SU-DHL-6 (cell line): Measurements from ENCODE around the gene RAB6A.

Source experiments
- EZH2phosphoT487 ChIP-seq: fragments of 200-600 bp; sonication (generic), shearing (Covaris generic); conservative IDR thresholded peaks from 2 replicates; pipeline ENCODE4 v1.6.1; 2018; ENCODE audit warnings: mild to moderate bottlenecking, antibody characterized with exemption, low read length, moderate library complexity, mixed read lengths
- TF ChIP-seq, protein P1 (sequence below): fragments of 200-600 bp; sonication (generic); IDR thresholded peaks from one replicate; pipeline ENCODE4 v1.5.1; 2017; ENCODE audit warnings: antibody characterized with exemption, mild to moderate bottlenecking, low read length, moderate library complexity; ENCODE audit not compliant: insufficient read depth, poor library complexity, severe bottlenecking

DNA sequence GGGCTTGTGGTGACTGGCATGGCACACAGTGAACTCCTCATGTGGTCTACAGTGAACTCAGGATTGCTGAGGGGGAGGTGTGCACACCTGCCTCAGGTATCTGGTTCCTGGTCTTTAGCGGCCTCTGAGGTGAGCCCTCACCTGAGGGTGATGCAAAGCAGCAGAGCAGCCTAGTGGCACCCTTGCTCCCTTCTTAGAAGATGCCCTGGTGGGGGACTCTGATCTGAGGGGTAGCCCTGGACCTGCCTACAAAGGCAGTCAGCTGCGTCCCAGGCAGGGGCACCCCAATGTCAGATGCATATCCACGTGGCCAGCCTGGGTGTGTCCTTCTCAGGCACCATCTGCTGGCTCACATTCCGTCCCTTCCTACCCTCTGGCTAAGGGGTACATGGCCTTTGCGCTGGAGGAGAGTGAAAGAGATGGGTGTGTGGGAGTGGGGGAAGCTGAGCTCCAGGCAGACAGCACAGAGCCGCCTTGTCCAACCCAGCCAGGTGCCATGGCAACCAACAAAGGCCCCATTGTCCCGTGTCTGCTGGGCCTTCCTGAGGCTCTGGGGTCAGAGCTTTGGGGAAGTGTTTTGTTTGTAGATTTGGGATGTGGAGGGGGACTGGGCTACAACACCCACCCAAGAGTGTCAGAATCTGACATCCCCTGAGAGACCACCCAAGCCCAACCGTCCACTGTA lies 108.7 kb downstream of the RAB6A start:
- TF ChIP-seq, protein P1, sequence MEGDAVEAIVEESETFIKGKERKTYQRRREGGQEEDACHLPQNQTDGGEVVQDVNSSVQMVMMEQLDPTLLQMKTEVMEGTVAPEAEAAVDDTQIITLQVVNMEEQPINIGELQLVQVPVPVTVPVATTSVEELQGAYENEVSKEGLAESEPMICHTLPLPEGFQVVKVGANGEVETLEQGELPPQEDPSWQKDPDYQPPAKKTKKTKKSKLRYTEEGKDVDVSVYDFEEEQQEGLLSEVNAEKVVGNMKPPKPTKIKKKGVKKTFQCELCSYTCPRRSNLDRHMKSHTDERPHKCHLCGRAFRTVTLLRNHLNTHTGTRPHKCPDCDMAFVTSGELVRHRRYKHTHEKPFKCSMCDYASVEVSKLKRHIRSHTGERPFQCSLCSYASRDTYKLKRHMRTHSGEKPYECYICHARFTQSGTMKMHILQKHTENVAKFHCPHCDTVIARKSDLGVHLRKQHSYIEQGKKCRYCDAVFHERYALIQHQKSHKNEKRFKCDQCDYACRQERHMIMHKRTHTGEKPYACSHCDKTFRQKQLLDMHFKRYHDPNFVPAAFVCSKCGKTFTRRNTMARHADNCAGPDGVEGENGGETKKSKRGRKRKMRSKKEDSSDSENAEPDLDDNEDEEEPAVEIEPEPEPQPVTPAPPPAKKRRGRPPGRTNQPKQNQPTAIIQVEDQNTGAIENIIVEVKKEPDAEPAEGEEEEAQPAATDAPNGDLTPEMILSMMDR: no peak
- no peak for TF ChIP-seq EZH2phosphoT487
